ENCODE measurements around the gene STAG1.

GRCh38 chr3:136547293-136547692 is 204.9 kb downstream of the STAG1 start:
- no peak for TF ChIP-seq CTCF (tag by site-specific recombination; IDR thresholded peaks at IDR 0.05)
- no peak for TF ChIP-seq ZNF274 (IDR thresholded peaks at IDR 0.05; ENCODE audit: low read length)
- TF ChIP-seq ZNF274 (tag by site-specific recombination; IDR thresholded peaks at IDR 0.05; ENCODE audit: borderline replicate concordance) = no peak
- TF ChIP-seq PBX3 (CRISPR knock-in tag; IDR thresholded peaks at IDR 0.05) = no peak
- no peak for TF ChIP-seq ZNF629 (tag by site-specific recombination; IDR thresholded peaks at IDR 0.05)
- TF ChIP-seq KLF16 (tag by site-specific recombination; IDR thresholded peaks at IDR 0.05) = no peak
- TF ChIP-seq ZBTB11 (tag by site-specific recombination; conservative IDR thresholded peaks at IDR 0.05; ENCODE audit: low read depth) = no peak
- TF ChIP-seq, protein P1, sequence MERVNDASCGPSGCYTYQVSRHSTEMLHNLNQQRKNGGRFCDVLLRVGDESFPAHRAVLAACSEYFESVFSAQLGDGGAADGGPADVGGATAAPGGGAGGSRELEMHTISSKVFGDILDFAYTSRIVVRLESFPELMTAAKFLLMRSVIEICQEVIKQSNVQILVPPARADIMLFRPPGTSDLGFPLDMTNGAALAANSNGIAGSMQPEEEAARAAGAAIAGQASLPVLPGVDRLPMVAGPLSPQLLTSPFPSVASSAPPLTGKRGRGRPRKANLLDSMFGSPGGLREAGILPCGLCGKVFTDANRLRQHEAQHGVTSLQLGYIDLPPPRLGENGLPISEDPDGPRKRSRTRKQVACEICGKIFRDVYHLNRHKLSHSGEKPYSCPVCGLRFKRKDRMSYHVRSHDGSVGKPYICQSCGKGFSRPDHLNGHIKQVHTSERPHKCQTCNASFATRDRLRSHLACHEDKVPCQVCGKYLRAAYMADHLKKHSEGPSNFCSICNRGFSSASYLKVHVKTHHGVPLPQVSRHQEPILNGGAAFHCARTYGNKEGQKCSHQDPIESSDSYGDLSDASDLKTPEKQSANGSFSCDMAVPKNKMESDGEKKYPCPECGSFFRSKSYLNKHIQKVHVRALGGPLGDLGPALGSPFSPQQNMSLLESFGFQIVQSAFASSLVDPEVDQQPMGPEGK (tag by site-specific recombination; IDR thresholded peaks at IDR 0.05) = no peak
- TF ChIP-seq, protein P2, sequence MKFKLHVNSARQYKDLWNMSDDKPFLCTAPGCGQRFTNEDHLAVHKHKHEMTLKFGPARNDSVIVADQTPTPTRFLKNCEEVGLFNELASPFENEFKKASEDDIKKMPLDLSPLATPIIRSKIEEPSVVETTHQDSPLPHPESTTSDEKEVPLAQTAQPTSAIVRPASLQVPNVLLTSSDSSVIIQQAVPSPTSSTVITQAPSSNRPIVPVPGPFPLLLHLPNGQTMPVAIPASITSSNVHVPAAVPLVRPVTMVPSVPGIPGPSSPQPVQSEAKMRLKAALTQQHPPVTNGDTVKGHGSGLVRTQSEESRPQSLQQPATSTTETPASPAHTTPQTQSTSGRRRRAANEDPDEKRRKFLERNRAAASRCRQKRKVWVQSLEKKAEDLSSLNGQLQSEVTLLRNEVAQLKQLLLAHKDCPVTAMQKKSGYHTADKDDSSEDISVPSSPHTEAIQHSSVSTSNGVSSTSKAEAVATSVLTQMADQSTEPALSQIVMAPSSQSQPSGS (tag by site-specific recombination; IDR thresholded peaks at IDR 0.05; ENCODE audit: low read depth) = no peak
- TF ChIP-seq ZNF777 (tag by site-specific recombination; IDR thresholded peaks at IDR 0.05; ENCODE audit: borderline replicate concordance) = no peak
- TF ChIP-seq FEZF1 (tag by site-specific recombination; IDR thresholded peaks at IDR 0.05) = no peak
- TF ChIP-seq REST (tag by site-specific recombination; IDR thresholded peaks at IDR 0.05) = no peak
- no peak for TF ChIP-seq TRIM28 (IDR thresholded peaks at IDR 0.05; ENCODE audit: borderline replicate concordance, low read length)
- no peak for TF ChIP-seq ZBTB20 (tag by site-specific recombination; IDR thresholded peaks at IDR 0.05)
- no peak for TF ChIP-seq ZNF311 (tag by site-specific recombination; IDR thresholded peaks at IDR 0.05; ENCODE audit: borderline replicate concordance)
